GM19397 (cell line): ENCODE measurements around the gene SYT1.
"Not testable (repeated sequence)": the region's sequence is repeated elsewhere in the genome, so short reads cannot be mapped to it uniquely, and the experiment has no call there.

ENCODE experiments used
- ATAC-seq: cut with Tn5 transposase; IDR thresholded peaks from one replicate; pipeline ENCODE4 v1.9.1; 2021; ENCODE audit warnings: mild to moderate bottlenecking, moderate library complexity; ENCODE audit not compliant: unreplicated experiment

The SYT1 gene

GRCh38 chr12:78864403-78864869 lies at the start of gene SYT1:
Gene SYT1, plus strand, starts transcription at chr12:78864774.
- peak; percentile 24 for ATAC-seq

DNA sequence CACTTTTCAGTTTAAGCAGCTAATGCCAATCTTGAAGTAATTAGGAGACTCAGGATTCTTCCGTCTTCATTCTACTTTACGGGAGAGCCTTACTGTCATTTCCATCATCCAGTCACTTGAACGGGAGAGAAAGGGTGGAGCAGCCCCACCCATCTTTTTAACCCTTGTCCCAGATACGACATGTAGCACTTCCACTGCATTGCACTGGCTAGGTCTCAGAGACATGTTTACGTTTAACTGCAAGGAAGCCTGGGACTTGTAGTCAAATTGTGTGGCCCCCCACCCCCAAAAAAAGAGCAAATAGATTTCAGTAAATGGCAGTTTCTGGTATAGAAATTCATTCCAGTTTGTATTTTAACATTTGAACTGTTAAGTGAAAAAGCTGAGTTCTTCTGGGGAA lies 46.1 kb upstream of the SYT1 start:
- ATAC-seq, result no peak

GRCh38 chr12:78820946-78821345 lies 43.6 kb upstream of the SYT1 start:
- ATAC-seq, result no peak

DNA sequence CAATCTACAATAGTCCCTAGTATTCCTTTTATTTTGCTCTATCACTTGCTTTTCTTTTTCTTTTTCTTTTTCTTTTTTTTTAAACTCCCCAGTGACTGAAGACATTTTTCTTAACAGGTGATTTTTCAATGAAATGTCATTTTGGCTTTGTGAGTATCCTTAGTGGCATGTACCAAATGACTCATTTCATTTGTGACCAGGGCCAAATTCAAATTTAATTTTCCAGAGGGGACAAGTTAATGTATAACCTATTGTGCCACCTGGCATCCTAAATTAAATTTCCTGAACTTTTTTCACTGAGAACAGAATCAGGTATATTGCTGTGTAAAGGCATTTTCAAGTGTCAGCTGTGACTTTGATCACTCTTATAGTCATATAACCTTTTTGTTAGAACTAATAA lies 39.7 kb upstream of the SYT1 start:
- ATAC-seq, result no peak

DNA sequence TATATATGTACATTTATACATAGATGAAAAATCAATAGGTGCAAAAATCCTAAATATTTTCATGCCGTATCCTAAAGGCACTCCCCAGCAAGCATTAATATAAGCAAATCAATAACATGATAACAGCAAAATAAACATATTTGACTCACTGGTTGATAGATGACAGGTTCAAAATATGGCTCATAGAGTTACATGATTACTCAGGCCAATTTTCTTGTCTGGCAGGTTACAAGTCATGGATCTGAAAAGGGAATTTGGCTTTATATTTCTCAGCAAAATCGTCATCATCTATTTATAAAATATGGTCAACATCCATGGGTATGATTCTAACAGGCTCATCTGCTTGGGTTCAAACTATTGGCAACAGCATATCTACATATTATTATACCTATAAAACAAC lies 34.9 kb upstream of the SYT1 start:
- no peak for ATAC-seq

DNA sequence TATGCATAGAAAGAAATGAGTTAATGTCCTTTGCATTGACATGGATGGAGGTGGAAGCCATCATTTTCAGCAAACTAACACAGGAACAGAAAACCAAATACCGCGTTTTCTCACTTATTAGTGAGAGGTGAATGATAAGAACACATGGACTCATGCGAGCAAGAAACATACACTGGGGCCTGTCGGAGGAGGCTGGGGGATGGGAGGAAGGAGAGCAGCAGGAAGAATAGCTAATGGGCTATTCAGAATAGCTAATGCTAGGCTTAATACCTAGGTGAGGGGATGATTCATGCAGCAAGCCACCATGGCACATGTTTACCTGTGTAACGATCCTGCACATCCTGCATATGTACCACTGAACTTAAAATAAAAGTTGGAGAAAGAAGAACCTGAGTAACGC lies 29.1 kb upstream of the SYT1 start:
- no peak for ATAC-seq

DNA sequence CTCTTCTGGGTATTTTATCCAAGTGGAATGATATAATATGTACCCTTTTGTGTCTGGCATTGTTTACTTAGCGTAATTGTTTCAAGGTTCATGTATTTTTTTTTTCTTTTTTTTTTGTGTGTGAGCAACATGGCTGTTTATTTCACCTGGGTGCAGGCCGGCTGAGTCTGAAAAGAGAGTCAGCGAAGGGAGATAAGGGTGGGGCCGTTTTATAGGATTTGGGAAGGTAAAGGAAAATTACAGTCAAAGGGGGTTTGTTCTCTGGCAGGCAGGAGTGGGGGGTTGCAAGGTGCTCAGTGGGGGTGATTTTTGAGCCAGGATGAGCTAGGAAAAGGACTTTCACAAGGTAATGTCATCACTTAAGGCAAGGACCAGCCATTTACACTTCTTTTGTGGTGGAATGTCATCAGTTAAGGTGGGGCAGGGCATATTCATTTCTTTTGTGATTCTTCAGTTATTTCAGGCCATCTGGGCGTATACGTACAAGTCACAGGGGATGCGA lies 24.0 kb upstream of the SYT1 start:
- not testable (repeated sequence) for ATAC-seq

DNA sequence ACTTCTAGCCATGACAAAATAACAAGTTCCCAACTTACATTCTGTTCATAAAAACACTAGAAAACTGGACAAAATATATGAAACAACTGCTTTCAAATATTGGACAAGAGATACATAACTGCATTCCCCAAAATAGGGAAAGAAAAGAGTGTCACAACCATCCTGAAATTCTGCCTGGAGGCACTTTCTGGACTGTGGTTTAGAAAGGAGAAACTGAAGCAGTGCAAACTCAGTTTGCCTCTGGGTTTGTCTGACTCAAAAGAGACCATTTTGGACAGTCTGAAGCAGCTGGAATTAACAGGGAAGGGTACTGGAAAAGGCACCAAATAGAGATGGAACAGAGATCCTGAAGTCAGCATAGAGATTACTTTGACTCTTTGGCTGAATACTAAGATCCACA lies 11.3 kb upstream of the SYT1 start:
- ATAC-seq, result no peak

DNA sequence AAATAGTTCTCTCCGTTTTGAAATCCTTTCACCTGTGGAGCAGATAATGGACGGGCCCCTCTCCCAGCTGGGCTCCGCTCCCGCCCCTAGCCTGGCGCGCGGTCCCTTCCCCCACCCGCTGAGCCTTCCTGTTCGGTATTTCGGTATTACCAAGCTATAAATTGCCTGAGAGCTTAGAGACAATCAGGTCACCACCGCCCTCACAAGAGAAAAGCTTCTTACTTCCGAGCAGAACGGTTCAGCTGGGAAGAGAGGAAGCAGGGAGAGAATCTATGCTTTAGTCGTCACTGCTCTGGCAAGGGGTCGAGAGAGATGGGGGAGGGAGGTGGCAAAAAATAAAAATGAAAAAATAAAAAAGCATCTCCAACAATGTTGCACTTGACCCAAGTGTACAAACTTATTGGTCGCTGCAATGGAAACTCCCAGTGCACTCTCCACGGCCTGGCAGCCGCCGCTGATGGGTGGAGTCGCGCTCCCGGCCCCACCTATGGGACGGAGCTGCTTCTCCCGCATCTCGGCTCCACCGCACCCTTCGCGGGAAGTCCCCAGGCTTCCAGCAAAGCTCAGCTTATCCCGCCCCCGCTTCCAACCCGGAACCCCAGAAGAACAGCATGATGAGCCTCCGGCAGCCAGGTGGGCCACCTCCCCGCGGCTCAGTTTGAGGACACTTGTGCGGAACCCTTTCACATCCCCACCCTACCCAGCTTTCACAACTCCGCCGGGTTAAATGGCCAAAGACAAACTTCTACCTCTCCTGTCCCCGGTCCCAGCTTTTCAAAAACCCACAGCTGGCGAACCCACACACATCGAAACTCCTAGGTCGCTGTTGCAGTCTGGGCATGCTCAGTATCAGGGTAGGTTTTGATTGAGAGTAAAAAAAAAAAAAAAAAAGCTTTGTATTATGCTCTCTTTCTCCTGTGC lies 832 bp upstream of the SYT1 start:
- ATAC-seq, result peak; percentile 59

DNA sequence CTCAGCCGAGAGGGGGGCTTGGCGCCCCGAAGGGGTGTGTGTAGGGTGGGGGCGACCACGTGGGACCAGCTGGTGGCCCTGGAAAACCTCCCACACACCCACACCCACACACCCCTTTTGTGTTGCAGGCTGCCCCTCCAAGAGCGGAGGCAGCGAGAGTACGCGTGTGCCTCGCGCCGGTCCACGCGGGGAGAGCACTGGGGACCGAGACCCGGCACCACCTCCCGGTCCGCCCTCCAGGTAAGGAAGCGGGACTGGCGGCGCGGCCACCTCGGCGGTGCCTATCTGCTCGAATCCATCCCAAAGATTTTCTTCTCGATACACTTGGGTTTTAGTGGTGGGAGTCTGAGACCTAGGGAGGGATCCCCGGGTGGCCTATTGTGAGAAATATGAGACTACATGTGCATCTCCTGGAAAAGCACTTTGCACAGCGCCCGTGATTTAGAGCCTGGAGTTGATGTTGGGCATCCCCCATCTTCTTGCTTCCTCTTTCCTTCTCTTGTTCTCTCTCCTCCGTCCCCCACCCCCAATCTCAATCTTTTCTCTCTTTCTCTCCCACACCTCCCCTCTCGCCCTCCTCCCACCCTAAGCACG lies 393 bp downstream of the SYT1 start:
- ATAC-seq, result no peak

DNA sequence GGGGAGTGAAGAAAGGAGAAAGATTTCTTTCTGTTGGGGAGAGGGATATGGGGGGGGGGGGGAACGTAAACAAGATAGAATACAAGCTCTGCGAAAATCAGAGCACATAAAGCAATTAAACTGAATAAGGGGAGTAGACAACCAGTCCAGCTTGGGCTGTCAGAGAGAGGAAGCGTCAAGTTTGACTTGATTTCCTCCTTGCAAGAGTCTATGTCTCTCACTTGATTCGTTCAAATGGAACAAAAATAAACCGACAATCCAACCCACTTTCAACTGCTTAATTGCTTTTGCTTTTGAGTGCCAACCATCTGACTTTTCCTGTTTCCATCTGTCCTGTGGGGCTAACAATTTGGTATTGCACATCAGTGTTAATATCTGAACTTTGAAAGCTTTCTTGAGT lies 942 bp downstream of the SYT1 start:
- ATAC-seq, result no peak

GRCh38 chr12:78866518-78866917 lies 1.9 kb downstream of the SYT1 start:
- no peak for ATAC-seq

DNA sequence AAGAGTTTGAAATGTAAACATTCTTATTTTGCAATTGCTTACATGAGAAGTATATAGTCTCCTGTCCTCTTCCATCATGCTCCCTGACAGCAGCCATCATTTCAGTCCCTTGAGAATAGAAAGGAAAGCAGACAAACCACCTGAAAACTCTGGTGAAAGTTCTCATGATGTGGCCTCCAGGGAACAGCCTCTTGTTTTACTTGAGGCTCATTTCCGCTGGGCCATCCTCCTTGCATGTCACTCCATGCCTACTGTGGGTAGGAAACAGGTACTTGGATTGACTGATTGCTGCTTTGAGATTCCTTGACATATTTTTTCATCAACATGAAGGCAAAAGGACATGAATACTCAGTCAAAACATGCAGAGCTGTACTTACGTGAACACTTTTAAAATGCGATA lies 6.0 kb downstream of the SYT1 start:
- ATAC-seq, result no peak

DNA sequence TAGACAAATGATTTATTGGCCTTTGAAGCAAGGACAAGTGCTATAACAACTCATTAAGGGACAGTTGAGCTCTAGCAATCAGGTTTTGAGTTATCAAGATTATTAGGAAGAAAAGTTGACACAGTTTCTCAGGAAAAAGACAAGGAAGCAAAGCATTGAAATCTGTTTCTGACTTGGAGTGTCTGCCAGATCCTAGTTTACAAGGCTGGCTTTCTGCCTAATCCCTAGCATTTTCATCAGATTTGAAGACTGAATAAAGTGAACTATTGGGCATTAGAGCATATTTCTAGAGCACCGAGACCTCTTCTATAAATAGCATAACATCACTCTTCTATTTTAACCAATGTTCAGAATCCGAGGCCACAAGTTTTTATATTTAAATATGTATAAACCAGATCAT lies 7.0 kb downstream of the SYT1 start:
- ATAC-seq, result no peak

- ATAC-seq, result no peak
Measured at GRCh38 chr12:78878459-78878858, 13.9 kb downstream of the SYT1 start.

DNA sequence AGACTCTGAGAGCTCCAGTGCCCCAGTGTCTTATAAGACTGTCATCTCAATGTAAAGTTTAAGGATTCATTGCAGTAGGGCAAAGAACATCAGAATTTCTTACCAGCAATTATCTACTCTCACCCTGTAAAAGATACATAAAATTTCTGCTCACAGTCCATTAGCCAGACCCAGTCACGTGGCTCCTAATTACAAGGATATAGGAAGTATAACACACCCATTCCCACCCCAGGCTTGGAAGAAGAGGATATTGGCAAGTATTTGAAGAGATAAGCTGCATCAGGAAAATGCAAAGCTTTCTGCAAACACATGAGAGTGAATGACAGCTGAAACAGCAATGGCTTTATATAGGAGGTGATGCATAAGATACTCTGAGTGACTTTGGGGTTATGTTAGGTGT lies 14.3 kb downstream of the SYT1 start:
- ATAC-seq, result no peak

GRCh38 chr12:78880078-78880477 lies 15.5 kb downstream of the SYT1 start:
- no peak for ATAC-seq

DNA sequence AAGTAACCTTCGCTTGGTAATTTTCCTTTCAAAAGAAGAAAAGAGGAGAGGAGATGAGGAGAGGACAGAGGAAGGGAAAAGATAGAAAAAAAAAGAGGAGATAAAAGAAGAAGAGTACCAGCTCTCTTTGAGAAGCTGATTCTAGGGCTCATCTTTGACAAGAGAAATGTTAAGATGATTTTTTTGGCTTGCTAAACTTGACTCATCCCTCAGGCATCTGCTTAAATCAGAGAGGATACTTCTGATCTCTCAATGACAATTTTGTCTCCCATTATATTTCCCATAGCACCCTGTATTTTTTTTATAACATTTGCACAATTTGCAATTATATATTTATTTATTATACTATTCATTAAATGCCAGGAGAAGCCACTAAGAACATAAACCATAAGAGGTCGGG lies 17.1 kb downstream of the SYT1 start:
- ATAC-seq, result no peak

GRCh38 chr12:78885466-78885865 lies 20.9 kb downstream of the SYT1 start:
- ATAC-seq, result no peak

GRCh38 chr12:78886719-78887407 lies 22.3 kb downstream of the SYT1 start:
- ATAC-seq, result no peak

DNA sequence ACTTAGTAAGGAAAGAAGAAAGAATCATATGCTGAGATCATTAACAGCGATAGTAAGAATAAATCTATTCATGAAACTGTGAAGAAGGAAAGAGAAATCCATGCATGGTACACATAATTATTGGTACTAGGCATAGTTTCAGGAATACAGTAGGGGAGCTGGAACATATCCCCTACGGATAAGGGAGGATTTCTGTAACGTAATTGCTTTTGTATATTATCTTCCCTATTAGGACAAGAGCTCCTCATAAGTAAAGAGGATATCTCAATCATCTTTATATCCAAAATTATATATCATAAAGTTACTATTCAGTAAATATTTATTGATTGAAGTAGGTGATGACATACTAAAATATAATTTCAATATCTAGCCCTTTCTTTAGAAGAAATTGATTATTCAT lies 22.9 kb downstream of the SYT1 start:
- no peak for ATAC-seq

GRCh38 chr12:78888568-78888967 lies 24.0 kb downstream of the SYT1 start:
- ATAC-seq, result peak; percentile 98
